ENCODE results near the gene PCBP1. TPM values are rescaled to one million over a fixed set of nuclear protein-coding genes. Genes with fewer than 3 reads are reported as not detected.

Gene PCBP1
- polyA plus RNA-seq, 1 donor from 2014 or later, result 33.3 TPM

GRCh38 chr2:70113359-70114070 is 26.2 kb downstream of the PCBP1 start:
- Histone ChIP-seq H3K9ac (ENCODE audit: low read length) (no peak overlapping the region), H3K4me3 (ENCODE audit: low read length) (no peak overlapping the region), H3K9me3 (ENCODE audit: low read length) (no peaks in the 10 kb centered on the region), H3K9me2 (ENCODE audit: insufficient read depth, low read length) (no peaks in the 10 kb centered on the region), H3K4me2 (ENCODE audit: low read length) (no peak overlapping the region), H4K20me1 (ENCODE audit: insufficient read depth) (no peaks in the 10 kb centered on the region), H3K79me2 (replicated peaks; ENCODE audit: insufficient read depth, low read length) (no peaks in the 10 kb centered on the region), H3K27me3 (ENCODE audit: insufficient read depth, low read depth, low read length) (no peaks in the 10 kb centered on the region), H3F3A (ENCODE audit: insufficient read depth, low read length, poor library complexity, severe bottlenecking) (no peaks in the 10 kb centered on the region), H3K36me3 (ENCODE audit: insufficient read depth, low read length) (no peaks in the 10 kb centered on the region), H3K27ac (ENCODE audit: low read length) (no peak overlapping the region), H2AFZ (ENCODE audit: low read depth, low read length) (no peak overlapping the region)
- TF ChIP-seq MXI1 (conservative IDR thresholded peaks at IDR 0.05; ENCODE audit: poor library complexity, severe bottlenecking) (no peak), SMC3 (conservative IDR thresholded peaks at IDR 0.05; ENCODE audit: poor library complexity) (no peak)

- no peak overlapping the region for H3K4me3 ChIP-seq (ENCODE audit: low read length)
- no peaks in the 10 kb centered on the region for H3K36me3 ChIP-seq (ENCODE audit: insufficient read depth, low read length)
- no peak overlapping the region for H2AFZ ChIP-seq (ENCODE audit: low read depth, low read length)
- no peaks in the 10 kb centered on the region for H3K79me2 ChIP-seq (replicated peaks; ENCODE audit: insufficient read depth, low read length)
- no peak overlapping the region for H3K9ac ChIP-seq (ENCODE audit: low read length)
- H3K9me2 ChIP-seq (ENCODE audit: insufficient read depth, low read length), result no peaks in the 10 kb centered on the region
- no peak overlapping the region for H3K27ac ChIP-seq (ENCODE audit: low read length)
- no peaks in the 10 kb centered on the region for H3K27me3 ChIP-seq (ENCODE audit: insufficient read depth, low read depth, low read length)
- TF ChIP-seq MXI1 (conservative IDR thresholded peaks at IDR 0.05; ENCODE audit: poor library complexity, severe bottlenecking) (no peak), TAF1 (IDR thresholded peaks at IDR 0.05; ENCODE audit: low read depth) (no peak), REST (IDR thresholded peaks at IDR 0.05; ENCODE audit: borderline replicate concordance) (no peak), RAD21 (conservative IDR thresholded peaks at IDR 0.05) (no peak), POLR2AphosphoS5 (IDR thresholded peaks at IDR 0.05) (no peak), EZH2 (IDR thresholded peaks at IDR 0.05; ENCODE audit: borderline replicate concordance, insufficient read depth, low read length, poor library complexity, severe bottlenecking) (no peak), EP300 (conservative IDR thresholded peaks at IDR 0.05; ENCODE audit: poor library complexity, severe bottlenecking) (no peak), SMC3 (conservative IDR thresholded peaks at IDR 0.05; ENCODE audit: poor library complexity) (no peak)
- TF ChIP-seq, protein P1, sequence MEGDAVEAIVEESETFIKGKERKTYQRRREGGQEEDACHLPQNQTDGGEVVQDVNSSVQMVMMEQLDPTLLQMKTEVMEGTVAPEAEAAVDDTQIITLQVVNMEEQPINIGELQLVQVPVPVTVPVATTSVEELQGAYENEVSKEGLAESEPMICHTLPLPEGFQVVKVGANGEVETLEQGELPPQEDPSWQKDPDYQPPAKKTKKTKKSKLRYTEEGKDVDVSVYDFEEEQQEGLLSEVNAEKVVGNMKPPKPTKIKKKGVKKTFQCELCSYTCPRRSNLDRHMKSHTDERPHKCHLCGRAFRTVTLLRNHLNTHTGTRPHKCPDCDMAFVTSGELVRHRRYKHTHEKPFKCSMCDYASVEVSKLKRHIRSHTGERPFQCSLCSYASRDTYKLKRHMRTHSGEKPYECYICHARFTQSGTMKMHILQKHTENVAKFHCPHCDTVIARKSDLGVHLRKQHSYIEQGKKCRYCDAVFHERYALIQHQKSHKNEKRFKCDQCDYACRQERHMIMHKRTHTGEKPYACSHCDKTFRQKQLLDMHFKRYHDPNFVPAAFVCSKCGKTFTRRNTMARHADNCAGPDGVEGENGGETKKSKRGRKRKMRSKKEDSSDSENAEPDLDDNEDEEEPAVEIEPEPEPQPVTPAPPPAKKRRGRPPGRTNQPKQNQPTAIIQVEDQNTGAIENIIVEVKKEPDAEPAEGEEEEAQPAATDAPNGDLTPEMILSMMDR (IDR thresholded peaks at IDR 0.05; ENCODE audit: poor library complexity, severe bottlenecking), result no peak
- H4K20me1 ChIP-seq (ENCODE audit: insufficient read depth), result no peaks in the 10 kb centered on the region
- no peaks in the 10 kb centered on the region for H3K9me3 ChIP-seq (ENCODE audit: low read length)
- H3F3A ChIP-seq (ENCODE audit: insufficient read depth, low read length, poor library complexity, severe bottlenecking), result no peaks in the 10 kb centered on the region
- H3K4me2 ChIP-seq (ENCODE audit: low read length), result no peak overlapping the region
These were observed 28.6 kb downstream of the PCBP1 start for GRCh38 chr2:70115646-70116442.
